Activated T-cell treated with anti-CD3 and anti-CD28 coated beads, Interleukin-2, amount 50 U/mL, for 72 hours (primary cell): ENCODE results near the gene RMDN3. TPM values are rescaled to one million over a fixed set of nuclear protein-coding genes. Genes with fewer than 3 reads are reported as not detected.

Experiments used
- ATAC-seq, 2 donors: fragments of 150-1000 bp; cut with Tn5 transposase; replicated peaks in 1 of 2; 2 replicates each; pipeline ENCODE4 v1.10.0; 2021; ENCODE audit warnings: moderate library complexity in 2 of 2, mild to moderate bottlenecking in 1 of 2
- DNase-seq, 2 donors: peaks; one replicate each; pipeline ENCODE4 v3.0.0; 2021 to 2022; ENCODE audit warnings: mixed read lengths in 1 of 2
- H3K27ac Mint-ChIP-seq: one replicate; pipeline ENCODE4 v1.8.0; 2022; ENCODE audit warnings: mild to moderate bottlenecking, moderate library complexity, mixed read lengths
- H3K27me3 Mint-ChIP-seq: one replicate; pipeline ENCODE4 v1.8.0; 2022; ENCODE audit warnings: low read depth, mixed read lengths
- H3K36me3 Mint-ChIP-seq, 2 donors: one replicate each; pipeline ENCODE4 v1.8.0; 2022; ENCODE audit warnings: mixed read lengths in 2 of 2, mild to moderate bottlenecking in 1 of 2; ENCODE audit not compliant: insufficient read depth in 2 of 2
- H3K4me1 Mint-ChIP-seq: one replicate; pipeline ENCODE4 v1.8.0; 2022; ENCODE audit warnings: low read depth, mixed read lengths
- H3K4me3 Mint-ChIP-seq, 2 donors: one replicate each; pipeline ENCODE4 v1.8.0; 2022; ENCODE audit warnings: mild to moderate bottlenecking in 2 of 2, mixed read lengths in 2 of 2, moderate library complexity in 2 of 2
- H3K9me3 Mint-ChIP-seq, 2 donors: one replicate each; pipeline ENCODE4 v1.8.0; 2022; ENCODE audit warnings: mixed read lengths in 2 of 2
- total RNA-seq, 2 donors: library from RNA; stranded (reverse); gene quantifications; one replicate each; pipeline ENCODE4 v1.2.3, GENCODE V29; 2022

Gene RMDN3
- 10 to 100 TPM; 28.0 to 30.7 TPM for total RNA-seq

GRCh38 chr15:40754883-40755811, at the start of gene RMDN3:
Gene RMDN3, minus strand, starts transcription at chr15:40755254. Its CDS starts 471 bp downstream, at chr15:40754783.
- H3K4me1 Mint-ChIP-seq: peaks cover 45% of the 10 kb centered on the region
- no peaks in the 10 kb centered on the region for H3K9me3 Mint-ChIP-seq
- H3K36me3 Mint-ChIP-seq: peaks cover 2% of the 10 kb centered on the region in 2 donors
- ATAC-seq (peak; percentile 89 to 90), DNase-seq (peak; percentile 95 to 98)
- peak within 1 kb of the TSS; percentile 97 to 99 for H3K4me3 Mint-ChIP-seq
- peak within 1 kb of the TSS; percentile 100 for H3K27ac Mint-ChIP-seq
- H3K27me3 Mint-ChIP-seq: no peaks in the 10 kb centered on the region

GRCh38 chr15:40803688-40804087, 48.6 kb upstream of the RMDN3 start:
- no peaks in the 10 kb centered on the region for H3K27me3 Mint-ChIP-seq
- H3K36me3 Mint-ChIP-seq: peaks cover 1 to 4% of the 10 kb centered on the region in 2 donors
- DNase-seq: no peak
- H3K4me1 Mint-ChIP-seq: peaks cover 25% of the 10 kb centered on the region
- no peak overlapping the region for H3K27ac Mint-ChIP-seq
- ATAC-seq: no peak
- H3K4me3 Mint-ChIP-seq: no peak overlapping the region
- H3K9me3 Mint-ChIP-seq: no peaks in the 10 kb centered on the region

GRCh38 chr15:40803076-40803475, 48.0 kb upstream of the RMDN3 start:
- DNase-seq (no peak), ATAC-seq (no peak)
- H3K36me3 Mint-ChIP-seq: peaks cover 4% of the 10 kb centered on the region in 2 donors
- peaks cover 25% of the 10 kb centered on the region for H3K4me1 Mint-ChIP-seq
- no peaks in the 10 kb centered on the region for H3K27me3 Mint-ChIP-seq
- no peaks in the 10 kb centered on the region for H3K9me3 Mint-ChIP-seq
- H3K27ac Mint-ChIP-seq: no peak overlapping the region
- H3K4me3 Mint-ChIP-seq: no peak overlapping the region

GRCh38 chr15:40799523-40799922, 44.5 kb upstream of the RMDN3 start:
- Mint-ChIP-seq H3K9me3 (no peaks in the 10 kb centered on the region), H3K36me3 (peaks cover 2 to 4% of the 10 kb centered on the region in 2 donors)

GRCh38 chr15:40796512-40796911, 41.5 kb upstream of the RMDN3 start:
- Mint-ChIP-seq H3K9me3 (no peaks in the 10 kb centered on the region), H3K36me3 (peaks cover 4 to 6% of the 10 kb centered on the region in 2 donors), H3K4me3 (no peak overlapping the region), H3K27ac (no peak overlapping the region), H3K4me1 (peaks cover 22% of the 10 kb centered on the region), H3K27me3 (no peaks in the 10 kb centered on the region)
- DNase-seq: no peak
- no peak for ATAC-seq

More at GRCh38 chr15:40799523-40799922, 44.5 kb upstream of the RMDN3 start:
- Mint-ChIP-seq H3K4me1 (peaks cover 22% of the 10 kb centered on the region), H3K27me3 (no peaks in the 10 kb centered on the region), H3K4me3 (no peak overlapping the region), H3K27ac (no peak overlapping the region)
- DNase-seq (no peak), ATAC-seq (no peak)

GRCh38 chr15:40796041-40796440, 41.0 kb upstream of the RMDN3 start:
- Mint-ChIP-seq H3K4me3 (no peak overlapping the region), H3K36me3 (peaks cover 4 to 6% of the 10 kb centered on the region in 2 donors), H3K9me3 (no peaks in the 10 kb centered on the region), H3K27ac (no peak overlapping the region), H3K27me3 (no peaks in the 10 kb centered on the region), H3K4me1 (peaks cover 22% of the 10 kb centered on the region)
- DNase-seq (no peak), ATAC-seq (no peak)

GRCh38 chr15:40793216-40793989, 38.3 kb upstream of the RMDN3 start:
- peaks cover 26% of the 10 kb centered on the region for H3K4me1 Mint-ChIP-seq
- peaks cover 6 to 7% of the 10 kb centered on the region in 2 donors for H3K36me3 Mint-ChIP-seq
- H3K9me3 Mint-ChIP-seq: no peaks in the 10 kb centered on the region
- peak overlapping the region; percentile 15 for H3K27ac Mint-ChIP-seq
- H3K4me3 Mint-ChIP-seq: peak overlapping the region in 1 of 2 donors; percentile 26
- H3K27me3 Mint-ChIP-seq: no peaks in the 10 kb centered on the region
- ATAC-seq: peak; percentile 85 to 95
- DNase-seq: peak; percentile 42 to 72

GRCh38 chr15:40792394-40792793, 37.3 kb upstream of the RMDN3 start:
- H3K4me1 Mint-ChIP-seq: peaks cover 28% of the 10 kb centered on the region
- DNase-seq (no peak), ATAC-seq (no peak)
- H3K27ac Mint-ChIP-seq: no peak overlapping the region
- no peaks in the 10 kb centered on the region for H3K9me3 Mint-ChIP-seq
- no peaks in the 10 kb centered on the region for H3K27me3 Mint-ChIP-seq
- no peak overlapping the region for H3K4me3 Mint-ChIP-seq
- peaks cover 4 to 7% of the 10 kb centered on the region in 2 donors for H3K36me3 Mint-ChIP-seq

GRCh38 chr15:40790718-40791117, 35.7 kb upstream of the RMDN3 start:
- H3K9me3 Mint-ChIP-seq: no peaks in the 10 kb centered on the region
- DNase-seq (no peak), ATAC-seq (no peak)
- H3K36me3 Mint-ChIP-seq: peaks cover 4 to 7% of the 10 kb centered on the region in 2 donors
- no peak overlapping the region for H3K27ac Mint-ChIP-seq
- peaks cover 40% of the 10 kb centered on the region for H3K4me1 Mint-ChIP-seq
- no peaks in the 10 kb centered on the region for H3K27me3 Mint-ChIP-seq
- no peak overlapping the region for H3K4me3 Mint-ChIP-seq

- DNase-seq (no peak), ATAC-seq (no peak)
- Mint-ChIP-seq H3K27ac (no peak overlapping the region), H3K4me3 (no peak overlapping the region), H3K9me3 (no peaks in the 10 kb centered on the region), H3K27me3 (no peaks in the 10 kb centered on the region), H3K36me3 (peaks cover 4 to 7% of the 10 kb centered on the region in 2 donors), H3K4me1 (peaks cover 40% of the 10 kb centered on the region)
Measured at GRCh38 chr15:40789999-40790398, 34.9 kb upstream of the RMDN3 start.

- no peak for DNase-seq
- no peaks in the 10 kb centered on the region for H3K27me3 Mint-ChIP-seq
- no peaks in the 10 kb centered on the region for H3K9me3 Mint-ChIP-seq
- H3K27ac Mint-ChIP-seq: no peak overlapping the region
- H3K4me3 Mint-ChIP-seq: no peak overlapping the region
- H3K36me3 Mint-ChIP-seq: peaks cover 4 to 7% of the 10 kb centered on the region in 2 donors
- ATAC-seq: no peak
- H3K4me1 Mint-ChIP-seq: peaks cover 39% of the 10 kb centered on the region
Measured at GRCh38 chr15:40789119-40789518, 34.1 kb upstream of the RMDN3 start.

GRCh38 chr15:40787991-40788390, 32.9 kb upstream of the RMDN3 start:
- peak; percentile 23 to 30 for ATAC-seq
- Mint-ChIP-seq H3K4me3 (peak overlapping the region in 1 of 2 donors; percentile 59), H3K27ac (peak overlapping the region; percentile 81), H3K4me1 (peaks cover 30% of the 10 kb centered on the region), H3K27me3 (no peaks in the 10 kb centered on the region), H3K36me3 (peaks cover 0 to 5% of the 10 kb centered on the region in 2 donors), H3K9me3 (no peaks in the 10 kb centered on the region)
- no peak for DNase-seq

- peak; percentile 59 to 66 for DNase-seq
- Mint-ChIP-seq H3K4me1 (peaks cover 30% of the 10 kb centered on the region), H3K9me3 (no peaks in the 10 kb centered on the region)
Measured at GRCh38 chr15:40787344-40787841, 32.3 kb upstream of the RMDN3 start.

More at GRCh38 chr15:40787344-40787841, 32.3 kb upstream of the RMDN3 start:
- no peaks in the 10 kb centered on the region for H3K27me3 Mint-ChIP-seq
- peak; percentile 82 to 85 for ATAC-seq
- H3K4me3 Mint-ChIP-seq: peak overlapping the region; percentile 4 to 59
- peak overlapping the region; percentile 81 for H3K27ac Mint-ChIP-seq
- peaks cover 0 to 5% of the 10 kb centered on the region in 2 donors for H3K36me3 Mint-ChIP-seq
